HG03378 (cell line): ENCODE results near the gene CDKN3.
"Not testable (repeated sequence)": the region's sequence is repeated elsewhere in the genome, so short reads cannot be mapped to it uniquely, and the experiment has no call there.

ENCODE experiments used
- ATAC-seq: cut with Tn5 transposase; IDR thresholded peaks from one replicate; pipeline ENCODE4 v1.9.1; 2021; ENCODE audit warnings: mild to moderate bottlenecking, moderate library complexity; ENCODE audit not compliant: unreplicated experiment

Gene CDKN3

DNA sequence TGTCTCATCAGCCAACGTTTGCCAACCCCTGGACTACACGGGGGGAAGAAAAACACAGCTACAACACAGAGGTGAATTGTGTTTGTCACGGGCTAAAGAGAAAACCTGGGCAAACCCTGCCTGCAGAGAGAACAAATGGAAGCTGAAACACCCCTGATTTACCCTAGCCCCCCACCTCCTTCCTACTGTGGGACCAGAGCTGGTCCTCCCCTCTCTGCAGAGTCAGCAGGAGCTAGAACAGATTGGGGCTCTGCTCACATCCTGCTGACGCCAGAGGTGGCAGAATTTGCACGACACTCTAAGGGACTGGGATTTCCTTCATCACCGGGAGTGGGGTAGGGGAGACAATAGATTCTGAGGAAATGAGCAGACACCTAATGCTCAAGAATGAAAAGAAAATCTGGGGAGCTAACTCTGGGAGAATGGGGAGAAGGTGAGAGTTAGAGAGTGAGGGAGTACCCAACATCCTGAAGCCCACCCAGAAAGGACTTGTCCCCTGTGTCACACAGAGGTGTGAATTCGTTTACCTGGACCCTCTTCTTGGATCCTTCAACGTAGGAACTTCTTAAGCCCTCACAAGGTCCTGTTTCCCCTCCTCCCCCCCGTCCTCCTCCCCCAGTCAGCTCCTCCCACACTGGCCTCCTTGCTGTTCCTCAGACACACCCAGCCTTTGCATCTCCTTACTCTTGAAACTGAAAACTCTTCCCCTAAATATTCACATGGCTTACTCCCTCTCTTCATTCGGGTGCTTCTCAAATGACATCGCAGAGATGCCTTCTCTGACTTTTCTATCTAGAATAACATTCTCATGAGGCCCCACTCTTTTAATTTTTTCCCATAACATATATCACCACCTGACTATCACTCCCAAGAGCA is 26.2 kb upstream of the CDKN3 start:
- ATAC-seq = no peak

DNA sequence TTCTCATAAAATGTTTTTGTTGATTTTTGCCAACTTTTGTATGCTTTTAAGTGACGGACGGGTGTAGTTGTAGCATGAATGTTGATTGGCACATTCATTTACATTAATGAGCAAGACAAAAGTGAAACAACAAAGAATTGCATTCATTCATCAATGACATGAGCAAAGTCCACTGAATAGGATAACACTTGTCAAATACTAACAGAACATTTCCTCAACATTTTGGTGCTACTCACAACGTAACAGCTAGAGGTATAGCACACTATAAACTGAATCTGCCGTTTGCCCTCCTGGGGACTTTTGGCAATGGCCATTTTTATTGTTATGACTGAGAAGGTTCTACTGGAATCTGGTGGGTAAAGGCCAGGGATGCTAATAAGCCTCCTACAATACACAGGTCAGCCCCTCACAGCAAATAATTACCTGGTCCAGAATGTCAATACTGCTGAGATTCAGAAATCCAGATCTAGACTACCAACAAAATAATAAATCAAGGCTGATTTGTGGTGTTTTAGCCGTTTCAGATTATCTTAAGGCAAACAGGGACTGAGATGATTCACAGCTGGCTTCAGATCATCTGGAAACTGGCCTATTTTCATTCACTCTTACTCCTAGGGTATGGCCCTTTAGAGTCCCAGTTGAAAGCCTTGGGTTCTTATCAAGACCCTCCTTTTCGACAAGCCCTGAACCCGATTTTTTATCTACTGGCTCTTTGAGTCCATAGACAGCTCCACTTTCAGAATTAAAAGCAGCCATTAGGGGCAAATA is 22.5 kb upstream of the CDKN3 start:
- ATAC-seq = no peak

- no peak for ATAC-seq
Measured at GRCh38 chr14:54377501-54377900, 19.3 kb upstream of the CDKN3 start.

DNA sequence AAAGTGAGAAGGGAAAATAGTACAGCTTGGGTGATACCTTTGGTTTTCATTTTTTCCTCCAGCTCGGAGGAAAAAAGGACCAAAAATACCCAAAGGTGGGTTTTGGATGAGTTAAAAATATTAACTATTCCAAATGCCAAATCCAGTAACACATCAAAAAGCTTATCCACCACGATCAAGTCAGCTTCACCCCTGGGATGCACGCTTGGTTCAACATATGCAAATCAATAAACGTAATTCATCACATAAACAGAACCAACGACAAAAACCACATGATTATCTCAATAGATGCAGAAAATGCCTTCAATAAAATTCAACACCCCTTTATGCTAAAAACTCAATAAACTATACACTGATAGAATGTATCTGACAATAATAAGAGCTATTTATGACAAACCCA is 17.9 kb upstream of the CDKN3 start:
- not testable (repeated sequence) for ATAC-seq

DNA sequence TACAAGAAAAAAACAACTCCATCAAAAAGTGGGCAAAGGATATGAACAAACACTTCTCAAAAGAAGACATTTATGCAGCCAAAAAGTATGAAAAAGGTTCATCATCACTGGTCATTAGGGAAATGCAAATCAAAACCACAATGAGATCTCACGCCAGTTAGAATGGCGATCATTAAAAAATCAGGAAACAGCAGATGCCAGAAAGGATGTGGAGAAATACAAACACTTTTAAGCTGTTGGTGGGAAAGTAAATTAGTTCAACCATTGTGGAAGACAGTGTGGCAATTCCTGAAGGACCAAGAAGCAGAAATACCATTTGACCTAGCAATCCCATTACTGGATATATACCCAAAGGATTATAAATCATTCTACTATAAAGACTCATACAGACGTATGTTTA is 16.2 kb upstream of the CDKN3 start:
- not testable (repeated sequence) for ATAC-seq

DNA sequence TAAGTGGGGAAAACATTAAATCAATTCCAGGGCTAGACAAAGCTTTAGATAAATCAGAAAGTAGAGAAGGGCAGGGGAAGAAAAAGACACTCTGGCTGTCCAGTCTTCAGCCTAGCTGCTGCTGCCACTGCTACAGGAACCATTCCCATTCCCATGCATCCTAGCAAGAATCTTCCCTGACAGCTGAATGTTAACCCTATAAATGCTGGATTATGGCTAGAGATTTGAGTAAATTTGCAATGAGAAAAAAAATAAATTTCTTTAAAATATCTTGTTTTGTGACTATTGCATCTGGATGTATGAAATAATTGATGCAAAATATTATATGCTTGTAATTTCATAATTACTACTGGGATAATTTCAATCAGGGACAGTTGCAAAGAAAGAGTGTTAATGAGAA is 15.0 kb upstream of the CDKN3 start:
- no peak for ATAC-seq

DNA sequence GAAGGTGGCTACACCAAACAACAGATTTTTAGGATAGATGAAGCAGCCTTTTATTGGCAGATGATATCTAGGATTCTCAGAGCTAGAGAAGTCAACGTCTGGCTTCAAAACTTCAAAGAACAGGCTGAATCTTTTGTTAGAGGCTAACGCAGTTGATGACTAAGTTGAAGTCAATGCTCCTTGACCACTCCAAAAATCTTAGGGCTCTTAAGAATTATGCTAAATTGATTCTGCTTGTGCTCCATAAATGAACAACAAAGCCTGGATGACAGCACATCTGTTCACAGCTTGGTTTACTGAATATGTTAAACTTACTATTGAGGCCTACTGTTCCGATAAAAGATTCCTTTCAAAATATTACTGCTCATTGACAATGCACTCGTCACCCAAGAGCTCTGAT is 13.0 kb upstream of the CDKN3 start:
- ATAC-seq = no peak

DNA sequence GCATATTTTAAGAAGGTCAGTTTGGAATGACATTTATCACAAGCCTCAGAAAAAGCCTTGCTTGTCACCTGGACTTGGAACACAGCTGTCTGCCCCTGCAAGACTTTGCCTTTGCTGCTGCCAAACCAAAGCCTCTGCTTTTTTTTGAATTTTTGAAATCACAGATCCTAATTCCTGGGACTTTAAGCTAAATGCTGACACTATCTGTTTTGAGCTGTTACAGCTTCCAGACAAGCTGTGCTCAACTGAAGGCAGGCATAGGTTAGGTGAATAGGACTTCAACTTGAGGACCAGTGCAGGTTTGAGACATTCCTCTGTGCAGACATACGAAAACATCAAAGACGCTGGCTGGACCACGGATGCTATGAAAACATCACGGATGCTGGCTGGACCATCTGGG is 11.3 kb upstream of the CDKN3 start:
- no peak for ATAC-seq

GRCh38 chr14:54387328-54387727 is 9.5 kb upstream of the CDKN3 start:
- ATAC-seq = no peak

- ATAC-seq = no peak
Measured at GRCh38 chr14:54392131-54392859, 4.5 kb upstream of the CDKN3 start.

- not testable (repeated sequence) for ATAC-seq
Measured at GRCh38 chr14:54392986-54393884, 3.6 kb upstream of the CDKN3 start.

DNA sequence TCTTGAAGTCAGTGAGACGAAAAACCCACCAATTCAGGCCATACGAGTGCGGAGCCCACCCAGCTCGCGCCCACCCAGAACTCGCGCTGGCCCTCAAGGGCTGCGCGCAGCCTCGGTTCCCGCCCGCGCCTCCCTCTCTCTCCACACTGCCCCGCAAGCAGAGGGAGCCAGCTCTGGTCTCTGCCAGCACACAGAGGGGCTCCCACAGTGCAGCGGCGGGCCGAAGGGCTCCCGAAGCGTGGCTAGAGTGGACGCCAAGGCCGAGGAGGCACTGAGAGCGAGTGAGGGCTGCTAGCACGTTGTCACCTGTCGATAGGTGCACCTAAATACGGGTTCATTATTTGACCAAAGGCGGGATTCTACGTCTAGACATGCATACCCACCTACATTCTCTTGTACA is 2.2 kb upstream of the CDKN3 start:
- ATAC-seq = no peak

DNA sequence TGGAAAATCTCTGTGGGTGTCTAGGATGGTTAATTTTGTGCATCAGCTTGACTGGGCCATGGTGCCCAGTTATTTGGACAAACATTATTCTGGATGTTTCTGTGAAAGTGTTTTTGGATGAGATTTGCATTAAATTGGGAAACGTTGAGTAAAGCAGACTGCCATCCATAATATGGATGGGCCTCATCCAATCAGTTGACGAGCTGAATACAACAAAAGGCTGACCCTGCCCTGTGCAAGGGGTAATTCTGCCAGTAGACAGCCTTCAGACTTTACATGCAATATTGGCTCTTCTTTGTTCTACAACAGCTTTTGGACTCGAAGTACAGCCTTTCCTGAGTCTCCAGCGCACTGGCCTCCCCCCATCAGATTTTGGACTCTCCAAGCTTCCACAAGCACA is 1.5 kb upstream of the CDKN3 start:
- no peak for ATAC-seq

GRCh38 chr14:54395716-54396115 is 1.1 kb upstream of the CDKN3 start:
- no peak for ATAC-seq

DNA sequence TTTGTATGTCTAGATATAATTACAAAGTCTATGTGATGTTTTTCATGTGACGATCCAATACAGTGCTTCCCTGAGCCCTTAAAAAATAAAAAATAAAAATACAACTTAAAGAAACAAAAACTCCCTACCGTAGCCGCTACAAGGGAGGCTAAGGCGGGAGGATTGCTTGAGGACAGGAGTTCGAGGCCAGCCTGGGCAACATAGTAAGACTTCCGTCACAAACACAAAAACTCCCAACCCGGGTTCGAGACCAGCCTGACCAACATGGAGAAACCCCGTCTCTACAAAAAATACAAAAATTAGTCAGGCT is 669 bp upstream of the CDKN3 start:
- no peak for ATAC-seq

DNA sequence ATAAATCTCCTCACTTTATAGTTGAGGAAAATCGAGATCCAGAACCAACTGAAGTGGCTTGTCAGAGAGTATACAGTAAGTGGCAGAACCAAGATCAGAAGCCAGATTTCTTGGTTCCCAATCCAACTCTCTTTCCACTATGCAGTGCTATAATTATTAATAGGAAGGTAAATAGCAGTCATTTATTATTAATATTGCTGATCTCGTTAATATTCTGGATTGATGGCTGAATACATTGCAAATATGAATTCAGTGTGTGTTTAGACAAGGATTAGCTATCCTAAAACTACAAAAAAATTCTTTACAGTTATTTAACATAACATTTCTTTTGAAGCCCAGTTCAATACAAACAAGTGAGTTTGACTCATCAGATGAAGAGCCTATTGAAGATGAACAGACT is 2.8 kb downstream of the CDKN3 start:
- no peak for ATAC-seq

DNA sequence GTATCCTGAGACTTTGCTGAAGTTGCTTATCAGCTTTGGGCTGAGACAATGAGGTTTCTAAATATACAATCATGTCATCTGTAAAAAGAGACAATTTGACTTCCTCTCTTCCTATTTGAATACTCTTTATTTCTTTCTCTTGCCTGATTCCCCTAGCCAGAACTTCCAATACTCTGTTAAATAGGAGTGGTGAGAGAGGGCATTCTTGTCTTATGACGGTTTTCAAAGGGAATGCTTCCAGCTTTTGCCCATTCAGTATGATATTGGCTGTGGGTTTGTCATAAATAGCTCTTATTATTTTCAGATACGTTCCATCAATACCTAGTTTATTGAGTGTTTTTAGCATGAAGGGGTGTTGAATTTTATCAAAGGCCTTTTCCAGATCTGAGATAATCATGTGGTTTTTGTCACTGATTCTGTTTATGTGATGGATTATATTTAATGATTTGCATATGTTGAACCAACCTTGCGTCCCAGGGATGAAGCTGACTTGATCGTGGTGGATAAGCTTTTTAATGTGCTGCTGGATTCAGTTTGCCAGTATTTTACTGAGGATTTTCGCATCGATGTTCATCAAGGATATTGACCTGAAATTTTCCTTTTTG is 6.7 kb downstream of the CDKN3 start:
- not testable (repeated sequence) for ATAC-seq

GRCh38 chr14:54410215-54410614 is 13.4 kb downstream of the CDKN3 start:
- no peak for ATAC-seq

DNA sequence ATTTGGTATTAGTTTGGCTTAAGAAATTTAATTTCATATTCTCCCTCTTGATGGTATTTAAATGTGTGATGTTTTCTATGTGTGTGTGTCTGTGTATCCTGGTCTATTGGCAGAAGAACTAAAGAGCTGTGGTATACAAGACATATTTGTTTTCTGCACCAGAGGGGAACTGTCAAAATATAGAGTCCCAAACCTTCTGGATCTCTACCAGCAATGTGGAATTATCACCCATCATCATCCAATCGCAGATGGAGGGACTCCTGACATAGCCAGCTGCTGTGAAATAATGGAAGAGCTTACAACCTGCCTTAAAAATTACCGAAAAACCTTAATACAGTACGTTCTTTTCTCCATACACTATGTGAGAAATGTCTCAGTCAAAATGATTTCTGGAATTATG is 14.6 kb downstream of the CDKN3 start:
- no peak for ATAC-seq

- no peak for ATAC-seq
Measured at GRCh38 chr14:54420478-54421142, 23.8 kb downstream of the CDKN3 start.
